Keratinocyte (primary cell): Measurements from ENCODE around the gene EZH1. TPM values are rescaled to one million over a fixed set of nuclear protein-coding genes. Genes with fewer than 3 reads are reported as not detected.

Source experiments
- DNase-seq: peaks from one replicate; pipeline ENCODE4 v3.0.0-alpha.2; 2011; ENCODE audit warnings: low read depth, missing footprints, low spot score
- FAIRE-seq: peaks from 2 replicates; lab custom pipeline; 2011; peaks lifted over from hg19 to GRCh38; lab: Jason Lieb, UNC
- H2AFZ ChIP-seq: 2 replicates; pipeline ENCODE4 v1.6.0; 2012; ENCODE audit warnings: low read length, control low read depth, inconsistent platforms; ENCODE audit not compliant: control insufficient read depth
- H3K27ac ChIP-seq: 2 replicates; pipeline ENCODE4 v1.5.1; 2011; ENCODE audit warnings: low read length; ENCODE audit not compliant: control insufficient read depth, insufficient read depth
- H3K27me3 ChIP-seq: 3 replicates; pipeline ENCODE4 v1.6.0; 2011; ENCODE audit warnings: low read length; ENCODE audit not compliant: control insufficient read depth, insufficient read depth; ENCODE audit errors: extremely low read depth
- H3K36me3 ChIP-seq, 2 experiments: 2 replicates in 1 of 2; 3 replicates in 1 of 2; pipeline ENCODE4 v1.5.1; 2011; ENCODE audit warnings: low read length in 2 of 2, mild to moderate bottlenecking in 1 of 2; ENCODE audit not compliant: control insufficient read depth in 2 of 2, insufficient read depth in 2 of 2; ENCODE audit errors: extremely low read depth in 1 of 2
- H3K4me1 ChIP-seq: 3 replicates; pipeline ENCODE4 v1.5.1; 2011; ENCODE audit warnings: low read length; ENCODE audit not compliant: control insufficient read depth, insufficient read depth; ENCODE audit errors: extremely low read depth
- H3K4me2 ChIP-seq: 3 replicates; pipeline ENCODE4 v1.6.0; 2011; ENCODE audit warnings: low read depth, low read length; ENCODE audit not compliant: control insufficient read depth, insufficient read depth; ENCODE audit errors: extremely low read depth
- H3K4me3 ChIP-seq, 3 experiments: fragments of 200-600 bp in 1 of 3; sonication (generic) in 1 of 3; 2 replicates in 2 of 3; 3 replicates in 1 of 3; pipeline ENCODE4 v1.5.1; 2011 to 2016; ENCODE audit warnings: low read length in 3 of 3, mild to moderate bottlenecking in 3 of 3, control low read depth in 2 of 3, inconsistent platforms in 1 of 3, low read depth in 1 of 3, mixed read lengths in 1 of 3, mixed run types in 1 of 3, moderate library complexity in 1 of 3; ENCODE audit not compliant: control insufficient read depth in 2 of 3, insufficient read depth in 2 of 3; ENCODE audit errors: extremely low read depth in 1 of 3
- H3K79me2 ChIP-seq: 2 replicates; pipeline ENCODE4 v1.6.0; 2012; ENCODE audit warnings: low read length; ENCODE audit not compliant: control insufficient read depth, insufficient read depth
- H3K9ac ChIP-seq: 3 replicates; pipeline ENCODE4 v1.6.0; 2011; ENCODE audit warnings: low read length; ENCODE audit not compliant: control insufficient read depth, insufficient read depth; ENCODE audit errors: extremely low read depth
- H3K9me1 ChIP-seq: 3 replicates; pipeline ENCODE4 v1.6.0; 2011; ENCODE audit warnings: low read length; ENCODE audit not compliant: control insufficient read depth, insufficient read depth; ENCODE audit errors: extremely low read depth
- H3K9me3 ChIP-seq: 2 replicates; pipeline ENCODE4 v1.5.1; 2012; ENCODE audit warnings: low read depth, low read length; ENCODE audit not compliant: control insufficient read depth
- H4K20me1 ChIP-seq: 3 replicates; pipeline ENCODE4 v1.6.0; 2011; ENCODE audit warnings: low read length; ENCODE audit not compliant: control insufficient read depth, insufficient read depth; ENCODE audit errors: extremely low read depth
- EZH2 ChIP-seq: IDR thresholded peaks from one replicate; pipeline ENCODE4 v1.6.1; 2012; ENCODE audit warnings: inconsistent platforms, mild to moderate bottlenecking, low read length, moderate library complexity
- dilution Hi-C: fragments of 300-500 bp; cut with MboI; formaldehyde crosslinking; loops from one replicate; pipeline ENCODE4 v1.7.0; 2020; ENCODE audit warnings: low sequenced_read_pairs; ENCODE audit not compliant: extremely low pct_ligation_motif_present
- polyA plus RNA-seq, 5 experiments: library from polyadenylated mRNA; depleted of rRNA in 3 of 5; stranded (reverse) in 3 of 5; stranded (forward) in 1 of 5; unstranded in 1 of 5; fragments of >200 nt; gene quantifications; 1 replicate in 1 of 5; 2 replicates in 3 of 5; 3 replicates in 1 of 5; pipeline versions ENCODE4 v1.2.1 to v1.2.3, GENCODE V29; 2011 to 2012; ENCODE audit warnings: missing spikeins in 2 of 5, low read depth in 1 of 5, low replicate concordance in 1 of 5
- TF ChIP-seq, protein P1 (sequence below), 3 experiments: IDR thresholded peaks in 1 of 3; conservative IDR thresholded peaks in 1 of 3; optimal IDR thresholded peaks in 1 of 3; 2 replicates in 2 of 3; 3 replicates in 1 of 3; pipeline versions ENCODE3 to v1.5.1; 2011; ENCODE audit warnings: low read length in 3 of 3, mild to moderate bottlenecking in 3 of 3, moderate library complexity in 2 of 3, control low read depth in 1 of 3, inconsistent platforms in 1 of 3; ENCODE audit not compliant: insufficient read depth in 2 of 3; ENCODE audit errors: extremely low read depth in 1 of 3

Gene EZH1
- polyA plus RNA-seq, 1 donor (not counting 4 experiments of a cell fraction or from before 2014, with no cell fraction given): 18.3 TPM

DNA sequence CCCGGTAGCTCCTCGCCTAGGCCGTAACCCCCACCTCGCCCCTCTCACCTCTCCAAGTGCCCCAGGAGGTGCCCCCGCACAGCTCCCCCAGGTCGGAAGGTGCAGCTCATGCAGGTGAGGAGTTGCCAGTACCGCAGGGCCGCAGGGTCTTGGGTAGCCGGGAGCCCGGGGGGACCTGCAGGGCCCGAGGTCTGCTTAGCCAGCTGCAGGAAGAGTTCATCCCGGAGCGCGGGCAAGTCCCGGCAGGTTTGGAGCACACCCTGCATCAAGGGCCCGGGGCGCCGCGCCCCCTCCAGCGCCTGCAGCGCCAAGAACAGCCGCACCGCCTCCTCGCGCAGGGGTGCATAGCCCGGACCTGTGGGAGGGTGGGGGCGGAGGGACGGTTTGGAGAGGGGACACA, 72.8 kb downstream of the EZH1 start:
- H3K9me1 ChIP-seq: peaks cover 4% of the 10 kb centered on the region
- H3K4me3 ChIP-seq: peak overlapping the region in 2 of 3 experiments; percentile 12 to 57
- H3K27ac ChIP-seq: no peak overlapping the region
- peaks cover 28% of the 10 kb centered on the region in 2 experiments for H3K36me3 ChIP-seq
- H3K9ac ChIP-seq: no peak overlapping the region
- no peak for DNase-seq
- TF ChIP-seq, protein P1, sequence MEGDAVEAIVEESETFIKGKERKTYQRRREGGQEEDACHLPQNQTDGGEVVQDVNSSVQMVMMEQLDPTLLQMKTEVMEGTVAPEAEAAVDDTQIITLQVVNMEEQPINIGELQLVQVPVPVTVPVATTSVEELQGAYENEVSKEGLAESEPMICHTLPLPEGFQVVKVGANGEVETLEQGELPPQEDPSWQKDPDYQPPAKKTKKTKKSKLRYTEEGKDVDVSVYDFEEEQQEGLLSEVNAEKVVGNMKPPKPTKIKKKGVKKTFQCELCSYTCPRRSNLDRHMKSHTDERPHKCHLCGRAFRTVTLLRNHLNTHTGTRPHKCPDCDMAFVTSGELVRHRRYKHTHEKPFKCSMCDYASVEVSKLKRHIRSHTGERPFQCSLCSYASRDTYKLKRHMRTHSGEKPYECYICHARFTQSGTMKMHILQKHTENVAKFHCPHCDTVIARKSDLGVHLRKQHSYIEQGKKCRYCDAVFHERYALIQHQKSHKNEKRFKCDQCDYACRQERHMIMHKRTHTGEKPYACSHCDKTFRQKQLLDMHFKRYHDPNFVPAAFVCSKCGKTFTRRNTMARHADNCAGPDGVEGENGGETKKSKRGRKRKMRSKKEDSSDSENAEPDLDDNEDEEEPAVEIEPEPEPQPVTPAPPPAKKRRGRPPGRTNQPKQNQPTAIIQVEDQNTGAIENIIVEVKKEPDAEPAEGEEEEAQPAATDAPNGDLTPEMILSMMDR (optimal IDR thresholded peaks at IDR 0.05 in 1 of 3, IDR thresholded peaks at IDR 0.05 in 1 of 3, conservative IDR thresholded peaks at IDR 0.05 in 1 of 3; ENCODE audit: extremely low read depth in 1 of 3, insufficient read depth in 2 of 3, low read length in 3 of 3): no peak
- TF ChIP-seq EZH2: no peak
- FAIRE-seq: no peak
- H3K79me2 ChIP-seq: peaks cover 16% of the 10 kb centered on the region
- H2AFZ ChIP-seq: no peak overlapping the region
- H3K4me1 ChIP-seq: peaks cover 60% of the 10 kb centered on the region
- no peaks in the 10 kb centered on the region for H3K27me3 ChIP-seq
- dilution Hi-C loops: no loop called here
- peak overlapping the region; percentile 69 for H3K4me2 ChIP-seq
- H4K20me1 ChIP-seq: peaks cover 8% of the 10 kb centered on the region
- no peaks in the 10 kb centered on the region for H3K9me3 ChIP-seq

DNA sequence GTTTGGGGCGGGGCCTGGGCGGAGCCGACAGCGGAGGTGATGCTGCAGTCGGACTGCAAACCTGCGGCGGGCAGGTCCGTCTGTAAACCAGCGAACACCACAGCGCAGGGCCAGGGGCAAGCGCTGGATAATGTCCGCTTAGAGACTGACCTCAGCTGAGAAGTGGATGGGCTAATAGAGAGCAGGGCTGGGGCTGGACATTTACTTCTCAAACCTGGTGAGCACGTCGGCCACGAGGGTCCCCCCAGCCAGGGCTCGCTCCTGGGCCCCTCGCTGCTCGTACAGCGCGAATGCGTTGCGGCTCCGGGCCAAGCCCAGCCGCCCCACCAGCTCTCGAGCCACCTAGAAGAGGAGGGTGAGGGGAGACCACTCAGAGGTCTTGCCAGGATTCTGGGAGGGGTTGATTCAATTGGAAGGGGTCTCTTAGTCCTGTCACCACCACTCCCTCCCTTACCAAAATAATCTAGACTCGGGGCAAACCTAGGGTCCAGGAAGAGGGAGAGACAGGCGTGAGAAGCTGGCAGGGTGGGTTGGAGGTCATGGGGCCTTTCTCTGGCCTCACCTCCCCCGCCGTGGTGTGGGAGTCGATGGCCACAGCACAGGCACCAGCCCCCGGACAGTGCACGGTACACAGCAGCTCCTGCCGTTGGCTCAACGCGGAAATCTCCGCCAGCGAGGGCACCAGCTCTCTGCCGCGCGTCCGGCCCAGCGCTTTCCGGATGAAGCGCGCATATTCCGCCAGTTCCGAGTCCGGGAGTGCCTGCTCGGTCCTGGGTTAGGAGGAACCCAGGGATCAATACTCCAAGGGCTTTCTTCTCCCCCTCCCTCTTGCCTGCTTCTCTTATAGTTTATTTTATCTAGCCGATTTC, 73.8 kb downstream of the EZH1 start:
- H3K27ac ChIP-seq: no peak overlapping the region
- FAIRE-seq (no peak), DNase-seq (no peak)
- TF ChIP-seq, protein P1 (optimal IDR thresholded peaks at IDR 0.05 in 1 of 3, IDR thresholded peaks at IDR 0.05 in 1 of 3, conservative IDR thresholded peaks at IDR 0.05 in 1 of 3; ENCODE audit: extremely low read depth in 1 of 3, insufficient read depth in 2 of 3, low read length in 3 of 3): no peak
- no peak for TF ChIP-seq EZH2
- H3K36me3 ChIP-seq: peaks cover 31 to 35% of the 10 kb centered on the region in 2 experiments
- dilution Hi-C loops: no loop called here
- no peaks in the 10 kb centered on the region for H3K9me3 ChIP-seq
- H3K79me2 ChIP-seq: peaks cover 9% of the 10 kb centered on the region
- peaks cover 8% of the 10 kb centered on the region for H4K20me1 ChIP-seq
- no peaks in the 10 kb centered on the region for H3K27me3 ChIP-seq
- H3K4me1 ChIP-seq: peaks cover 62% of the 10 kb centered on the region
- H3K4me3 ChIP-seq: no peak overlapping the region
- H3K9me1 ChIP-seq: peaks cover 4% of the 10 kb centered on the region
- H3K4me2 ChIP-seq: peak overlapping the region; percentile 69
- no peak overlapping the region for H2AFZ ChIP-seq
- no peak overlapping the region for H3K9ac ChIP-seq
